CD4-positive, alpha-beta T cell (primary cell): ENCODE results near the gene SLC35F1. TPM values are rescaled to one million over a fixed set of nuclear protein-coding genes. Genes with fewer than 3 reads are reported as not detected.

Experiments
- ATAC-seq: fragments of 200-7000 bp; cut with Tn5 transposase; one replicate; pipeline ENCODE4 v1.10.0; 2022; ENCODE audit warnings: mild to moderate bottlenecking; ENCODE audit not compliant: poor library complexity
- CTCF ChIA-PET: fragments of 350-600 bp; sonication (Branson Sonifier 250); formaldehyde crosslinking; loops from one replicate; lab custom pipeline; 2021; ENCODE audit warnings: antibody characterized with exemption, inconsistent platforms; lab: Charles Lee
- POLR2A ChIA-PET: fragments of 350-600 bp; sonication (Branson Sonifier 250); formaldehyde crosslinking; loops from one replicate; lab custom pipeline; 2021; ENCODE audit warnings: antibody characterized with exemption, inconsistent platforms; lab: Charles Lee
- DNase-seq, 14 experiments: peaks; one replicate each; pipeline ENCODE4 v3.0.0-alpha.2; 2013 to 2020; ENCODE audit warnings: mixed read lengths in 2 of 14
- H3K27ac ChIP-seq, 2 donors: one replicate each; pipeline versions ENCODE4 v1.5.1 to v1.7.0; 2013; ENCODE audit warnings: low read length in 2 of 2, low read depth in 1 of 2, mild to moderate bottlenecking in 1 of 2
- H3K27me3 ChIP-seq, 2 experiments: 1 replicate in 1 of 2; 2 replicates in 1 of 2; pipeline versions ENCODE4 v1.6.1 to v1.7.0; 2013; ENCODE audit warnings: low read length in 2 of 2, control low read depth in 1 of 2, mild to moderate bottlenecking in 1 of 2, moderate library complexity in 1 of 2; ENCODE audit not compliant: insufficient read depth in 2 of 2, control insufficient read depth in 1 of 2
- H3K36me3 ChIP-seq: one replicate; pipeline ENCODE4 v1.6.1; 2013; ENCODE audit warnings: low read length, control low read depth; ENCODE audit not compliant: insufficient read depth
- H3K4me1 ChIP-seq: one replicate; pipeline ENCODE4 v1.6.1; 2013; ENCODE audit warnings: low read length, control low read depth; ENCODE audit not compliant: insufficient read depth
- H3K4me3 ChIP-seq: one replicate; pipeline ENCODE4 v1.5.1; 2013; ENCODE audit warnings: mild to moderate bottlenecking, low read length, moderate library complexity
- H3K9me3 ChIP-seq, 2 experiments: 1 replicate in 1 of 2; 2 replicates in 1 of 2; pipeline versions ENCODE4 v1.6.1 to v1.7.0; 2013; ENCODE audit warnings: low read length in 2 of 2, mild to moderate bottlenecking in 2 of 2, control low read depth in 1 of 2, moderate library complexity in 1 of 2; ENCODE audit not compliant: control insufficient read depth in 1 of 2, insufficient read depth in 1 of 2
- H3K27ac Mint-ChIP-seq: one replicate; pipeline ENCODE4 v1.8.0; 2020; ENCODE audit warnings: mixed read lengths
- H3K27me3 Mint-ChIP-seq: one replicate; pipeline ENCODE4 v1.8.0; 2021; ENCODE audit warnings: mixed read lengths
- H3K36me3 Mint-ChIP-seq: one replicate; pipeline ENCODE4 v1.8.0; 2021; ENCODE audit warnings: low read depth, mixed read lengths
- H3K4me1 Mint-ChIP-seq: one replicate; pipeline ENCODE4 v1.8.0; 2021; ENCODE audit warnings: low read depth, mixed read lengths
- H3K4me3 Mint-ChIP-seq: one replicate; pipeline ENCODE4 v1.8.0; 2020; ENCODE audit warnings: mild to moderate bottlenecking, mixed read lengths
- H3K9me3 Mint-ChIP-seq: one replicate; pipeline ENCODE4 v1.8.0; 2020; ENCODE audit warnings: mixed read lengths
- intact Hi-C, 2 experiments: fragments of 100-400 bp; cut with DNase I in 1 of 2; cut with micrococcal nuclease in 1 of 2; formaldehyde crosslinking; loops; one replicate each; pipeline versions ENCODE4 v1.15.1 to v1.9.0; 2023 to 2025; cut with DNase I, micrococcal nuclease
- total RNA-seq, 174 experiments: library from RNA in 2 of 174; stranded (reverse) in 2 of 174; gene quantifications; one replicate each; pipeline ENCODE4 v1.2.3 and lab custom pipeline; 2021 to 2026
- TF ChIP-seq, protein P1 (sequence below): fragments of 200-600 bp; IDR thresholded peaks from one replicate; pipeline ENCODE4 v1.8.0; 2022; ENCODE audit warnings: antibody characterized with exemption, mild to moderate bottlenecking

Gene SLC35F1
- total RNA-seq, 2 experiments from 2014 or later: not detected

DNA sequence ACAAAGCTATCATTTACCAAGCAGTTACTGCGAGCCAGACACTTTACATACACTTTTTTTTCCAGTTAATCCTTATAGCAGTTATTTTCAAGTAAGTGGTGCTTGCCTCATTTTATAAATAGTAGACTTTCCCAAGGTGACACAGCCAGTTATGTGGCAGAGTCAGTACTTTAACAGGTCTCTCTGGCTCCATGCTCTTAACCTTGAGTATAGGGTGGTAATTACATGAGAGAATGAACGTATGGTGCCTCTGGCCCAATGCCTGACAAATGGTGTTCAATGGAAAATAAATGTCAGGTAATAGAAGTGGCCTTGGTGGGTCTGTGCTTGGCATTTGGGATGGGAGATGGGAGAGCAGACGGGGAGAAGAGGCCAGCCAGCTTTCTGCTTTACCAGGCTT lies 316.3 kb downstream of the SLC35F1 start:
- Mint-ChIP-seq H3K27me3 (peaks cover 17% of the 10 kb centered on the region), H3K27ac (no peak overlapping the region), H3K4me1 (no peaks in the 10 kb centered on the region), H3K4me3 (no peak overlapping the region), H3K36me3 (no peaks in the 10 kb centered on the region), H3K9me3 (no peaks in the 10 kb centered on the region)
- no peak overlapping the region for H3K4me3 ChIP-seq
- TF ChIP-seq, protein P1, sequence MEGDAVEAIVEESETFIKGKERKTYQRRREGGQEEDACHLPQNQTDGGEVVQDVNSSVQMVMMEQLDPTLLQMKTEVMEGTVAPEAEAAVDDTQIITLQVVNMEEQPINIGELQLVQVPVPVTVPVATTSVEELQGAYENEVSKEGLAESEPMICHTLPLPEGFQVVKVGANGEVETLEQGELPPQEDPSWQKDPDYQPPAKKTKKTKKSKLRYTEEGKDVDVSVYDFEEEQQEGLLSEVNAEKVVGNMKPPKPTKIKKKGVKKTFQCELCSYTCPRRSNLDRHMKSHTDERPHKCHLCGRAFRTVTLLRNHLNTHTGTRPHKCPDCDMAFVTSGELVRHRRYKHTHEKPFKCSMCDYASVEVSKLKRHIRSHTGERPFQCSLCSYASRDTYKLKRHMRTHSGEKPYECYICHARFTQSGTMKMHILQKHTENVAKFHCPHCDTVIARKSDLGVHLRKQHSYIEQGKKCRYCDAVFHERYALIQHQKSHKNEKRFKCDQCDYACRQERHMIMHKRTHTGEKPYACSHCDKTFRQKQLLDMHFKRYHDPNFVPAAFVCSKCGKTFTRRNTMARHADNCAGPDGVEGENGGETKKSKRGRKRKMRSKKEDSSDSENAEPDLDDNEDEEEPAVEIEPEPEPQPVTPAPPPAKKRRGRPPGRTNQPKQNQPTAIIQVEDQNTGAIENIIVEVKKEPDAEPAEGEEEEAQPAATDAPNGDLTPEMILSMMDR: no peak
- no peaks in the 10 kb centered on the region for H3K4me1 ChIP-seq
- ChIA-PET CTCF (no interaction called here), POLR2A (no interaction called here)
- ATAC-seq (no peak), DNase-seq (no peak)
- no peaks in the 10 kb centered on the region for H3K36me3 ChIP-seq
- no peak overlapping the region for H3K27ac ChIP-seq
- intact Hi-C loops: no loop called here
- peaks cover 0 to 7% of the 10 kb centered on the region in 2 experiments for H3K27me3 ChIP-seq
- no peaks in the 10 kb centered on the region for H3K9me3 ChIP-seq

DNA sequence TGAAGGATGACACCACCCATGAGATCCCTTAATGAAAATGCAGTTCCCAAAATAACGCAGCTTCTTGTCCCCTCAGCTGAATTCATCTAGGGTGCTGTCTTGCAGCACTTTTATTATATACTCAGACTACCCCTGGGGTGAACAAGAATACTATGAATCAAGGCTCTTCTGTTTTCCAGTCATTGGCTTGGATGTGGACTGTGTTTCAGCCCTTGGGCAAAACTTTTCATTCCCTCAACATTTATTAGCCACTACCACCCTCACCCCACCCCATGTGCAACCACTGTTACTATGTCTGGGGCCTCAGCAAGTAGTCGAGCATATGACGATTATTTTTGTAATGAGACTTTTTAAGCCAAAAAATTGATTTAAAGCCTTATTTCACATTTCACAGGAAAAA lies 321.8 kb downstream of the SLC35F1 start:
- no peaks in the 10 kb centered on the region for H3K9me3 Mint-ChIP-seq
- no peak for ATAC-seq
- H3K27me3 ChIP-seq: no peaks in the 10 kb centered on the region
- H3K36me3 Mint-ChIP-seq: no peaks in the 10 kb centered on the region
- intact Hi-C loops: no loop called here
- H3K27me3 Mint-ChIP-seq: peaks cover 38% of the 10 kb centered on the region
- no peaks in the 10 kb centered on the region for H3K9me3 ChIP-seq
- DNase-seq: no peak
- no peak overlapping the region for H3K27ac ChIP-seq
- ChIA-PET CTCF (no interaction called here), POLR2A (no interaction called here)
- no peaks in the 10 kb centered on the region for H3K36me3 ChIP-seq
- H3K27ac Mint-ChIP-seq: no peak overlapping the region
- no peak overlapping the region for H3K4me3 ChIP-seq
- no peaks in the 10 kb centered on the region for H3K4me1 Mint-ChIP-seq
- no peaks in the 10 kb centered on the region for H3K4me1 ChIP-seq
- TF ChIP-seq, protein P1: no peak
- H3K4me3 Mint-ChIP-seq: no peak overlapping the region

DNA sequence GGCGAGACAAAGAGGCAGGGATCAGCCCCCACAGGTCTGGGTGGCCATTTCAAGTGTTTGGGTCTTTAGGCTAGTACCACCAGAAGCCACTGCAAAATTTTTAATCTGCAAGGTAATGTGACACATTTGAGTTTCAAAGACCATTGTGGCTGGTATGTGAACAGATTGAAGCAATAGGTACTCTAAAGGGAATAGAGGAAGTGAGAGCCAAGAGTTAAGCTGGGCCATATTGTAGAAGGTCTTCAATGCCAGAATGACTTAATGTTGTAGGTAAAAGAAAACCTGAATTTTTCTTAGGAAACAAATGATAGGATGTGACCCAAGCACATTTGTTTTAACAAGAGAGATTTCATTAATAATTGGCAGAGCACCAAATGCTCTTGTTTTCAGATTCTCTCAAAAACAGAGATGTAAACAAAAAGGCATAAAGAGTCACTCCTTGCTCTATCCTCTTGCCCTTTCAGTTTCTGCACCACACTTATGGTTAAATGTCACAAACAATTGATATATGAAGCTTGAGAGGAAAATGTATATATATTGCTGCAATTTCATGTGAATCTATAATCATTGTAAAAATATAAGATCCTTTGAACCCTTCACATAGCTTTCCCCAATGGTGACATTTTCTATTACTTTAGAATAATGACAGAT lies 333.9 kb downstream of the SLC35F1 start:
- Mint-ChIP-seq H3K27me3 (peaks cover 71% of the 10 kb centered on the region), H3K27ac (no peak overlapping the region), H3K36me3 (no peaks in the 10 kb centered on the region), H3K9me3 (no peaks in the 10 kb centered on the region), H3K4me3 (no peak overlapping the region), H3K4me1 (no peaks in the 10 kb centered on the region)
- ChIA-PET POLR2A (no interaction called here), CTCF (no interaction called here)
- H3K36me3 ChIP-seq: no peaks in the 10 kb centered on the region
- H3K4me1 ChIP-seq: no peaks in the 10 kb centered on the region
- H3K27me3 ChIP-seq: peaks cover 8 to 10% of the 10 kb centered on the region in 2 experiments
- H3K9me3 ChIP-seq: no peaks in the 10 kb centered on the region
- DNase-seq (no peak), ATAC-seq (no peak)
- H3K4me3 ChIP-seq: no peak overlapping the region
- no peak overlapping the region for H3K27ac ChIP-seq
- TF ChIP-seq, protein P1: no peak
- intact Hi-C loops: no loop called here
